ENCODE results near the gene FXYD5. TPM values are rescaled to one million over a fixed set of nuclear protein-coding genes. Genes with fewer than 3 reads are reported as not detected.

FXYD5 gene
- total and polyA plus RNA-seq, 2 donors, result 6.6 to 105 TPM

DNA sequence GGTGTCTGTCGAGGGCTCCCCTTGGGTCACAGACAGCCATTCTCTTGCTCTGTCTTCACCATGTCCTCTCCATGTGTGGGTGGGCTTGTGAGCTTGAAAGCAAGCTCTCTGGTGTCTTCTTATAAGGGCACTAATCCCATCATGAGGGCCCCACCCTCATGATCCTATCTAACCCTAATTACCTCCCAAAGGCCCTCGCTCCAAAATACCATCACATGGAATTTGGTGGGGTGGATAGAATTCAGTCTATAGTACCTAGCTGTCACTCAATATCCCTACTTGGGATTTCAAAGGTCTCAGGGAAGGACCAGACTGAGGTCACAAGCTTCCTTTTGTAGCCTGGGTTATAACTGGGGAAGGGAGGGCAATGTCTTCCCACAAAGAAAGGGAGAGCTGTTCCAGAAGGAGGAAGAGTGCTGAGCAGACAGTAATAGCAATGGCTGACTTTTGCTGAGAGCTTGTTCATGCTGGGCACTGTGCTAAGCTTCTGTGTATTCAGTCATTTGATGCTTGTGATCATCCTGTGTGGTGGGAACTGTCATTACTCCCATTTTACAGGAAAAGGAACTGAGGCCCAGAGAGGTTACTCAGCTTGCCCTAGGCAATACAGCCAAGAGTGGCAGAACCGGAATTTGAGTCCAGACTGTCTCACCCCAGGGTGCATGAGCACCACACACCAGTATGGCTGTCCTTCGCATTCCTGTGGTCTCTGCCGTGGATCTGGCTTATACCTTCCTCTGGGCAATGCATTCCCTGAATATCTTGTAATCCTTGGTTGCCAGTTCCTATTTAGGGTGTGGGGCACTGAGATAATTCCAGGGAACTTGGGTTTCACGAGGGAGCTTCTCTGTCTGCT is 8.2 kb downstream of the FXYD5 start:
- Histone ChIP-seq H3K4me3 (ENCODE audit: low read depth, low read length) (no peak overlapping the region), H3K4me1 (ENCODE audit: insufficient read depth) (no peaks in the 10 kb centered on the region), H3K27ac (ENCODE audit: low read depth) (no peak overlapping the region), H3K36me3 (ENCODE audit: insufficient read depth) (peaks cover 2% of the 10 kb centered on the region)
- no peak for DNase-seq (ENCODE audit: extremely low spot score)
- WGBS, result 89% methylated on average over 6 of the region's 6 CpGs

DNA sequence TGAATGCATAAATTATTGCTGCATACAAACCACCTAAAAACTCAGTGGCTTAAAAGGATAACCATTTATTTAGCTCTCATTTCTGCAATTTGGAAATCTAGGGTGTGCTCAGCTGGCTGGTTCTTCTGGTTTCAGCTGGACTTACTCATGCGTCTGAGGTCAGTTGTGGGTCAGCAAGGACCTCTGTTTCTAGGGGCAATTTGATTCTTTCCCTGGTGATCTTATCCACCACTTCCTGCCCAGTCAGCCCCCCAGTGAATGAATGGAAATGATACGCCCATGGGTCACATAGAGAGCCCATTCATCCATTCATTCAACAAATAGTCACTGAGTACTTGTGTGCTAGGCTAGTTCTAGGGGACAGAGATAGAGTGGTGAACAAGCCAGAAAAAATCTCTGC is 9.9 kb downstream of the FXYD5 start:
- Histone ChIP-seq H3K36me3 (ENCODE audit: insufficient read depth) (peaks cover 2% of the 10 kb centered on the region), H3K27ac (ENCODE audit: low read depth) (no peak overlapping the region), H3K4me3 (ENCODE audit: low read depth, low read length) (no peak overlapping the region), H3K4me1 (ENCODE audit: insufficient read depth) (no peaks in the 10 kb centered on the region)
- no peak for DNase-seq (ENCODE audit: extremely low spot score)
- WGBS, result 92% methylated on average over 2 of the region's 2 CpGs

DNA sequence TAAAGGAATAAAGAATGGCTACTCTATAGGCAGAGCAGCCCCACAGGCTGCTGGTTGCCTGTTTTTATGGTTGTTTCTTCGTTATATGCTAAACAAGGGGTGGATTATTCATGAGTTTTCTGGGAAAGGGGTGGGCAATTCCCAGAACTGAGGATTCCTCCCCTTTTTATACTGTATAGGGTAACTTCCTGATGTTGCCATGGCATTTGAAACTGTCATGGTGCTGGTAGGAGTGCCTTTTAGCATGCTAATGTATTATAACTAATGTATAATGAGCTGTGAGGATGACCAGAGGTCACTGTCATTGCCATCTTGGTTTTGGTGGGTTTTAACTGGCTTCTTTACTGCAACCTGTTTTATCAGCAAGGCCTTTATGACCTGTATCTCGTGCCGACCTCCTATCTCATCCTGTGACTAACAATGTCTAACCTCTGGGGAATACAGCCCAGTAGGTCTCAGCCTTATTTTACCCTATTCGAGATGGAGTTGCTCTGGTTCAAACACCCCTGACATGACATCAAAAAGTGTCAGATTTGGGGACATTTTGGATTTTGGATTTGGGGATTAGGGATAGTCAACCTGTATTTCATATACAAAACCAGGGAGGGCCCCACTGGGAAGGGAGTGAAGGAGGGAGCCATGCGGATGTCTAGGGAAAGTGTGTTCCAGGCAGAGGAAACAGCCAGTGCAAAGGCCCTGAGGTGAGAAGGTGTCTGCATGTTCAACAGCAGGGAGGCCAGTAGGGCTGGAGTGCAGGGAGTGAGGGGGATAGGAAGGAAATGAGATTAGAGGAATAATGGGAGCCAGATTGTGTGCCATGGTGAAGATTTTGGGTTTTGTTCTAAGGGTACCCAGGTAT is 10.9 kb downstream of the FXYD5 start:
- DNase-seq (ENCODE audit: extremely low spot score), result no peak

DNA sequence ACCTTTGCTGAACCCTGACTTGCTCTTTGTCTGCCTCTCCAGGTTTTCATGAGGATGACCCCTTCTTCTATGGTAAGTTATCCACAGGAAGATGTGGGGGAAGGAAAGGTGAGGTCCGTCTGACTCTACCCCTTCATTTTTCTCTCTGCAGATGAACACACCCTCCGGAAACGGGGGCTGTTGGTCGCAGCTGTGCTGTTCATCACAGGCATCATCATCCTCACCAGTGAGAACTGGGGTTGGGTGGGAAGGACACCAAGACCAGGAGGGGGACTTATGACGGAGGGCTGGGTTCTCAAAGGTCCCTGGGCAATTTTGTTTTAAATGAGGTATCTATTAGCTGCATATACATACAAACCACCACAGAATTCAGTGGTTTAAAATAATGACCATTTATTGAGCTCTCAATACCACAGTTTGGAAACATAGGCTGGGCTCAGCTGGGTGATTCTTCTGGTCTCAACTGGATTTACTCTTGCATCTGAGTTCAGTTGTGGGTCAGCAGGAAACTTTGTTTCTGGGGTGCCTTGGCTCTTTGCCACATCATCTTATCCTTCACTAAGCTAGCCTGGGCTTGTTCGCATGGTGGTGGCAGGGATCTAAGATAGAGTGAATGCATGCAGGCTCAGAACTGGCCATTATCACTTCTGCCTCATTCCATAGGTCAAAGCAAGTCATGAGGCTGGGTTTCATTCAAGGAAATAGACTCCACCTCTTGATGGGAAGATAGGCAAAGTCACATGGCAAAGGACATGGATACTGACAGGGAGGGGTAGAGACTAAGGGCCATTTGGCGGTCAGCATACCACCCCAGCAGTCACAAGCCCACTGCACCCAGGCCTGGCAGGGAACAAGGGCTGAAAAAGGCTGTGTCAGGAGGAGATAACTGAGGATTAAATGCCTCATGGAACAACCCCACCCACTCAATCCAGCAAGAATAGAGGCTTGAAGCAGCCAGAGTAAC is 11.8 kb downstream of the FXYD5 start:
- Histone ChIP-seq H3K27ac (ENCODE audit: low read depth) (no peak overlapping the region), H3K4me3 (ENCODE audit: low read depth, low read length) (no peak overlapping the region), H3K4me1 (ENCODE audit: insufficient read depth) (no peaks in the 10 kb centered on the region), H3K36me3 (ENCODE audit: insufficient read depth) (peaks cover 2% of the 10 kb centered on the region)
- DNase-seq (ENCODE audit: extremely low spot score), result no peak
- 93% methylated on average over 7 of the region's 7 CpGs for WGBS

More for the DNA sequence above, 10.9 kb downstream of the FXYD5 start:
- Histone ChIP-seq H3K4me1 (ENCODE audit: insufficient read depth) (no peaks in the 10 kb centered on the region), H3K4me3 (ENCODE audit: low read depth, low read length) (no peak overlapping the region), H3K27ac (ENCODE audit: low read depth) (no peak overlapping the region), H3K36me3 (ENCODE audit: insufficient read depth) (peaks cover 2% of the 10 kb centered on the region)
- WGBS, result 75% methylated on average over 5 of the region's 5 CpGs

DNA sequence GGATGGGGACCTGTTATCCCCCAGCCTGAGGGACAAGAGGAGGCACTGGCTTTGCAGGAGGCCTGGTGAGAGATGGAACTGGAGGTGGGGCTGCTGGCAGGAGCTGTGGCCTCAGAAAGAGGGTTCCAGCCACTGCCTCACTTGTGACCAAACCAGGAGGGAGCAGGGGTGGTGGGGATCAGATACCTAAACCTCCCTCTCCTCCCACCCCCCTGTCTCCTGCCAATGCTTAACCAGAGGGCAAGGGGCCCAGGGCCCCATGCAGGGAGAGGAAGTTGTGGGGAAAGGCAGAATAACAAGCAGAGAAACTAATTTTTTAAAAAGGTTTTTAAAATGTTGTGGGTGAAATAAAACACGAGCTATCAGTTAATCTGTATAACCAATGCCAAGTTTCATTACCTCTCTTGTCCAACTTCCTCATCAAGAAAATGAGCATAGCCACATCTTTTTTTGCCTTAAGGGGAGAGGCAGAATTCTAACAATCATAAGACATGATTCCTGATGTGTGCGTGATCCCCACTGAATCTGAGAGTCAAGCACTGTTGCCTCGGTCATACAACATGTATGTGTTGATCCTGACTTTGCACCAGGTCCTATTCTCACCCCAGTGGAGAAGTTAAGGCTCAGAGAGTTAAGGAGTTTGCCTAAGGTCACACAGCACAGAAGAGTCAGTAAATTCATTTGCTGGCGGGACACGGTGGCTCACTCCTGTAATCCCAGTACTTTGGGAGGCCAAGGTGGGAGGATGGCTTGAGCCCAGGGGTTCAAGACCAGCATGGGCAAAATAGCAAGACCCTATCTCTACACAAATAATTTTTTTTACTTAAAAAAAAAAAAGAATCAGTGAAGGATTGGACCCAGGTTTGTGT is 12.9 kb downstream of the FXYD5 start:
- peaks cover 2% of the 10 kb centered on the region for H3K36me3 ChIP-seq (ENCODE audit: insufficient read depth)
- 80% methylated on average over 5 of the region's 5 CpGs for WGBS
- no peak overlapping the region for H3K4me3 ChIP-seq (ENCODE audit: low read depth, low read length)
- no peak overlapping the region for H3K27ac ChIP-seq (ENCODE audit: low read depth)
- no peak for DNase-seq (ENCODE audit: extremely low spot score)
- no peaks in the 10 kb centered on the region for H3K4me1 ChIP-seq (ENCODE audit: insufficient read depth)

DNA sequence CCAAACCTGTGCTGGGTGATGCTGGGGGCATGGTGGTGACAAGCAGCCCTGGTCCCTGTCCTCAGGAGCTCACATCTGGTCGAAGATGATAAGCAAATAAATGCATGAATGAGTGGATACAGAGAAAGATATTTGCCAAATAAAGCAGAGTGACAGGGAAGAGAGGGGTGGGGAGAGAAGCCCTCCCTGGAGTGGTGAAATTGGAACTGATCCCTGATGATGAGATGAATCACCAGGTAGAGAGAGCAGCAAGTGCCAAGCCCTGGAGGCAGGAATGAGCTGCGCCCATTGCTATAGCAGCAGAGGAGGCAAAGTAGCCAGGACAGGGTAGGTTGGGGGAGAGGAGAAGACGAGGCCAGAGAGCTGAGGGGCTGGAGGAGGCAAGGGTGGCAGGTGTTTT is 13.7 kb downstream of the FXYD5 start:
- WGBS, result 74% methylated on average over 3 of the region's 3 CpGs
- Histone ChIP-seq H3K4me3 (ENCODE audit: low read depth, low read length) (no peak overlapping the region), H3K4me1 (ENCODE audit: insufficient read depth) (no peaks in the 10 kb centered on the region), H3K36me3 (ENCODE audit: insufficient read depth) (no peaks in the 10 kb centered on the region), H3K27ac (ENCODE audit: low read depth) (no peak overlapping the region)
- DNase-seq (ENCODE audit: extremely low spot score), result no peak

DNA sequence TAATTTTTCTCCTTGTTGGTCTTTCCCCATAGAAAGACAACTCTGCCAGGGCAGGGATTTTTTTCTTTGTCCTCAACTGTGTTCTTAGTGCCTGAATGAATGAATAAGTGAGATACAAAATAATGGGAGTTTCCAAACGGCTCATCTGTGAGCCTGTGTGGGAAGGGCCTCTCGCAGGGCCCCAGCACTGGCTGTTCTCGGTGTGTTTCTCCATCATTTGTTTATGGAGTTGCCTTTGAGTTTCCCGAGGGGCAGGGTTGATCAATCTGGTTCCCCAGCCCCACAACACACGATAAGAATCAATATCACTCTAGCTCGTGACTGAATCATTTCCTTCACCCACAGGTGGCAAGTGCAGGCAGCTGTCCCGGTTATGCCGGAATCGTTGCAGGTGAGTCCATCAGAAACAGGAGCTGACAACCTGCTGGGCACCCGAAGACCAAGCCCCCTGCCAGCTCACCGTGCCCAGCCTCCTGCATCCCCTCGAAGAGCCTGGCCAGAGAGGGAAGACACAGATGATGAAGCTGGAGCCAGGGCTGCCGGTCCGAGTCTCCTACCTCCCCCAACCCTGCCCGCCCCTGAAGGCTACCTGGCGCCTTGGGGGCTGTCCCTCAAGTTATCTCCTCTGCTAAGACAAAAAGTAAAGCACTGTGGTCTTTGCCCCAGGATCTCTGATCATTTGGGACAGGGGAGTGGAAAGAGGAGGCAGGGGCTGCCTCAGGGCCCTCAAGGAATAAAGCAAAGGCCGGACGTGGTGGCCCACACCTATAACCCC is 14.9 kb downstream of the FXYD5 start:
- 76% methylated on average over 18 of the region's 18 CpGs for WGBS
- no peaks in the 10 kb centered on the region for H3K4me1 ChIP-seq (ENCODE audit: insufficient read depth)
- H3K36me3 ChIP-seq (ENCODE audit: insufficient read depth), result no peaks in the 10 kb centered on the region
- H3K27ac ChIP-seq (ENCODE audit: low read depth), result no peak overlapping the region
- no peak for DNase-seq (ENCODE audit: extremely low spot score)
- no peak overlapping the region for H3K4me3 ChIP-seq (ENCODE audit: low read depth, low read length)

DNA sequence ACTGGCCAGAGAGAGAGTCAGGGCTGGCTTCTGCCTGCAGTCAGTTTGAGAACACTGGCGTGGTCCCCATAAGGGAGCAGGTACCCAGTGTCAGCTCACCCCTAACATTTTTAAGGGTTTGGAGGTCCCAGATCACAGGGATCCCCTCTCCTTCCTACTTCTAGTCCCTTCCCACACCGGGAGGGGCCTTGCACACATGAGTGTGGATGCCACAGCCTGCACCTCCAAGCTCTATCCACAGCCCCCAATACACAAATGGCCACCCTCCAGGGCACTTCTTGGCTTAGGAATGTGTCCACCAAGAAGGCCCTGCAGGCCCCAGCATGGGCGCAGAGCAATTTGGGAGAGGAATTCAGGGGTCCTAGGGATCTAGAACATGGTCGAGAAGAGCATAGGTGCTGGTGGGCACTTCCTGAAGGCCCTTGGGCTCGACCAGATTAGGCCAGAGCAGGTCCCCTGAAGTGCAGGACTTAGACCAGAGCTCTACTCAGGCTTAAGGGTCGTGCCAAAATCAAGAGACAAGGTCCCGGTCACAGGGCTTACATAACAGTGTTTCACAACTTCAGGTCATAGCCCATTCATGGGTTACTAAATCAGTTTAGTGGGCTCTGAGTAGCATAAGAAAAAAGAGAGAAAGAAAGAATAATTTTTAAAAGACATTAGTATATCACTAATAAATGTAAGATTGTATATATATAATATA is 16.0 kb downstream of the FXYD5 start:
- 80% methylated on average over 7 of the region's 7 CpGs for WGBS
- H3K36me3 ChIP-seq (ENCODE audit: insufficient read depth), result no peaks in the 10 kb centered on the region
- no peak overlapping the region for H3K4me3 ChIP-seq (ENCODE audit: low read depth, low read length)
- no peak overlapping the region for H3K27ac ChIP-seq (ENCODE audit: low read depth)
- DNase-seq (ENCODE audit: extremely low spot score), result no peak
- no peaks in the 10 kb centered on the region for H3K4me1 ChIP-seq (ENCODE audit: insufficient read depth)

DNA sequence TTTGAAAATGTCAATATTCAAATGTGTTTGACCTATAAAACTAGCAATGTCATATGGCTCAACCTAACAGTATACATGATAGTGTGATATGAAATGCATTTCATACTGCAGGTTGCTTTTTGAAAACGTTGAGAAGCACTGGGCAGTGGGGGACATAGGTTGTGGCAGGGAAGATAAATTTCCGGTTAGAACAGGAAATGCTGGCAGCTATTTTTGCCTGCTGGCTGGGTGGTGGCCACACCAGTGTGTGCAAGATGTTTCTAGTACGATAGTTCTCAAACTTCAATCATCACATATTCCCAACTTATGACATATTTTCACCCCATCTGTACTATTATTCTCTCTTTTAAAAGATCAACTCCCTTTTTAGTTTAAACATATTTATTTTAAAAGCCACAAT is 17.2 kb downstream of the FXYD5 start:
- 51% methylated on average over 3 of the region's 3 CpGs for WGBS
- no peak for DNase-seq (ENCODE audit: extremely low spot score)
- H3K4me1 ChIP-seq (ENCODE audit: insufficient read depth), result no peaks in the 10 kb centered on the region
- H3K27ac ChIP-seq (ENCODE audit: low read depth), result no peak overlapping the region
- H3K36me3 ChIP-seq (ENCODE audit: insufficient read depth), result no peaks in the 10 kb centered on the region
- H3K4me3 ChIP-seq (ENCODE audit: low read depth, low read length), result no peak overlapping the region

DNA sequence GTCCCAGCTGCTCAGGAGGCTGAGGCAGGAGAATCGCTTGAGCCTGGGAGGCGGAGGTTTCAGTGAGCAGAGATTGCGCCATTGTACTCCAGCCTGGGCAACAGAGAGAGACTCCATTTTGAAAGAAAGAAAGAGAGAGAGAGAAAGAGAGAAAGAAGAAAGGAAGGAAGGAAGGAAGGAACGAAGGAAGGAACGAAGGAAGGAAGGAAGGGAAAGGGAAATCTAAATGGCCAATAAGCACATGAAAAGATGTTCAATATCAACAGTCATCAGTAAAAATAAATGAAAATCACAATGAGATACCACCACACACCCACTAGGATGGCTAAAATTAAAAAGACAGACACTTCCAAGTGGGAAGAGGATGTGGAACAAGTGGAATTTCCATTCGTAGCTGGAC is 19.7 kb downstream of the FXYD5 start:
- Histone ChIP-seq H3K4me3 (ENCODE audit: low read depth, low read length) (no peak overlapping the region), H3K4me1 (ENCODE audit: insufficient read depth) (no peaks in the 10 kb centered on the region), H3K36me3 (ENCODE audit: insufficient read depth) (no peaks in the 10 kb centered on the region), H3K27ac (ENCODE audit: low read depth) (no peak overlapping the region)
- 93% methylated on average over 6 of the region's 6 CpGs for WGBS
- no peak for DNase-seq (ENCODE audit: extremely low spot score)

DNA sequence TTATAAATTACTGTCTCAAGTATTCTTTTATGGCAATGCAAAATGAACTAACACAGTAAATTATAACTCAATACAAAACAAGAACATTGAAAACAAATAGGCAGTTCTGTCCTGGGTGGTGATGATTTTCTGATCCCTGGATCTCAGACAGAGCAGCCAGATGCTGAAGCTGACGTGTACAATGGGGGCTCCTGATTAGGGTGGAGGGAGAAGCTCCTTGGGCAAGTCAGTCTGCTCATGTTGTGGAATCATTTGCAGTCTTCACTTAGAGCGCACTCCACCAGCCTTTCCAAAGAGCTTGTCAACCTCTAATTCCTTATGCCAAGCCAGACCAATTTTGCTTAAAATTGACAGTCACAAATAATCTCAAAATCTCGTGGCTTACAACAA is 21.6 kb downstream of the FXYD5 start:
- WGBS, result 62% methylated on average over 3 of the region's 3 CpGs
- Histone ChIP-seq H3K27ac (ENCODE audit: low read depth) (no peak overlapping the region), H3K4me1 (ENCODE audit: insufficient read depth) (no peaks in the 10 kb centered on the region), H3K4me3 (ENCODE audit: low read depth, low read length) (no peak overlapping the region), H3K36me3 (ENCODE audit: insufficient read depth) (no peaks in the 10 kb centered on the region)
- DNase-seq (ENCODE audit: extremely low spot score), result no peak
